NCI-H1092 (cell line): ENCODE results near the gene TNFSF4.
"Not testable (repeated sequence)": the region's sequence is repeated elsewhere in the genome, so short reads cannot be mapped to it uniquely, and the experiment has no call there.

Experiments used
- DNase-seq: peaks from one replicate; lab custom pipeline; 2025; lab: John Stamatoyannopoulos, UW

TNFSF4 gene

GRCh38 chr1:173164178-173164577 lies 43.0 kb downstream of the TNFSF4 start:
- DNase-seq: no peak

DNA sequence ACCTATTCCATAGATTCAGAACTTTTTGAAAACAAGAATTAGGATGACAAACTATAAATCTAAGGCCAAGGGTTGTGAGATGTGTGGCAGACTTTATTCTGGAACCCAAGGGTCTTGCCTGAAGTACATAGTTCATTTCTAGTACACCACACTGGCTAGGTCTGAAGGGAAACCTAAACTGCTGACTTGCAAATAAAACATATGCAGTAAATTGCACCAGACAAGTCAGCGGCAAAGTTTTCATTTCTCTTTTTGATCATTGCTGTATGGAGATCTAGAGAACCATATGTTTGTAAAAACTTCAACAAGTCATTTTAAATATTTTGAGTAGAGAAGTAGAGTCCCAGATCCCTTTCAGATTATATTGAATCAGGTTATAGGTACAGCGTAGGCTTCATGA lies 43.9 kb downstream of the TNFSF4 start:
- DNase-seq: no peak

DNA sequence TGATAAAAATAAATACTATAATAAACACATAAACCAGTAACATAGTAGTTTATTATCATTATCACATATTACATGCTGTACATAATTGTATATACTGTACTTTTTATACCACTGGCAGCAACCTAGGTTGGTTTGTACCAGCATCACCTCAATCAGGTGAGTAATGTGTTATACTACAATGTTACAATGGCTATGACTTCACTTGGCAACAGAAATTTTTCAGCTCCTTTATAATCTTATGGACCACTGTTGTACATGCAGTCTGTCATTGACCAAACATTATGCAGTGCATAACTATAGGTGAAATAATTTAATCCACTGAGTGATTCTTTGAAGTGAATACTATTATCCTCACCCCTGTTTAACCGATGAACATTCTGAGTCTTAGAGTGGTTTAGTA lies 44.5 kb downstream of the TNFSF4 start:
- DNase-seq: no peak

GRCh38 chr1:173161510-173162221 lies 45.5 kb downstream of the TNFSF4 start:
- no peak for DNase-seq

- not testable (repeated sequence) for DNase-seq
Measured at GRCh38 chr1:173153964-173154363, 53.2 kb downstream of the TNFSF4 start.

DNA sequence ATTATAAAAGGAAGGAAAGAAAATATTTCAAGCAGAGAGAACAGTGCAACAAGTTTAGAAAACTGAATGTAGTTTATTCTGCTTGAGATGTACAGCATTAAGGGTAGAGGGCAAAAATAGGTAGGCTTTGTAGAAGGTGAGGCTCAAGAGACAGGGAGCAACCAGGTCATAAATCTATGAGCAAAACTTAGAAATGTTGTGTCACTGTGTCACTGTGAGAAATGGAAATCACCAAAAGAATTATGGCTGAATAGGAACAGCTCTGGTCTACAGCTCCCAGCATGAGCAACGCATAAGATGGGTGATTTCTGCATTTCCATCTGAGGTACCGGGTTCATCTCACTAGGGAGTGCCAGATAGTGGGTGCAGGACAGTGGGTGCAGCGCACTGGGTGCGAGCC lies 53.6 kb downstream of the TNFSF4 start:
- no peak for DNase-seq

- no peak for DNase-seq
Measured at GRCh38 chr1:173152598-173152997, 54.5 kb downstream of the TNFSF4 start.

DNA sequence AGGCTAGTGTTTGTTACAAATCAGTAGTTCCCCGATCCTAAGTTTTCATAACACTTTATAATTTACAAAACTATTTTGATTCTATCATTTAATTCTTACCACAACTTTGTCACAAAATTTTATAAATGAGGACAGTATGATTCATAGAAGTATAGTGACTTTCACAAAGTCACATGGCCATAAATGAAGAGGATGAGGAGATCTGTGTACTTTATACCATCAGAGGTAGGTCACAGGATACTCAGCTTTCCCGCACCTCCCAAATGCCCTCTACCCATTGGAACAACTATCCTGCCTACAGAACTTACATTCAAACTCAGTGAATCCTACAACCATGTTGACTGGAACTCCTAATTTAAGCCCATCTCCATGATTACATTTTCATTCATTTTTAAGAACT lies 56.3 kb downstream of the TNFSF4 start:
- no peak for DNase-seq

DNA sequence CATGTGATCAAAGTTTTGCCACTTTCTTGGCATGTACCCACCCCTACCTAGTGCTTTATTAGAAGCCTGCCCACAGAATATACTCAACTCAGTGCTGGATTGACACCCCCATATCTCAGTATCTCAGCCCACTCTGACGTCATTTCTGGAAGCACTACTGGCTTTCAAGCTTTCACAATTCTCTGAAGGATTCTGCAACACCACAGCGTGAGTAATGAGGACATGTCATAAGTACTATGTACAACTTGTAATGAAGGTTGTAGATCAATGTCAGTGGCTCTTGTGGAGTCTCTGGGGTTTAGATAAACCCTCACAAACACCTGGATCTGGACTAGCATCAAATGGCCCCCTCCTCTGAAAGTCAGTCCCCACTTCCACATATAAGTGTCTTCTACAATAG lies 57.2 kb downstream of the TNFSF4 start:
- DNase-seq: no peak

DNA sequence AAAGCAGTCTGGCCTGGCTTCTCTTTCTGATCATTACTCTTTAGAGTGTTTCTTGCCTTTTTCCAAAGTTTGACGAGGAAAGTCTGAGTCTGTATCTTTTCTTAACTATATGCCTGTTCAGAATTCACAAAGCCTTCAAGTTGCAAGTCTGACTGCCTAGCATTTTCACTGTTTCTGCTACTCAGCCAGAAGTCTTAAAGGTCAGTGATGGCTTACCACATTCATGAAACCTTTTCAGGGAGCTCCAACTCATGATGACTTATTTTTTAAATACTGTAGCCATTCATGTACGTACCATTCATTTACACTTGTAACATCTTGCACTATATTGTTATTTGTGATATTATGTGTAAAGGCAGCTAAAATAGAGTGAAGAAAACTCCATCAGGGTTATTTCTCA lies 58.2 kb downstream of the TNFSF4 start:
- DNase-seq: no peak

- DNase-seq: no peak
Measured at GRCh38 chr1:173148545-173148944, 58.6 kb downstream of the TNFSF4 start.

- DNase-seq: no peak
Measured at GRCh38 chr1:173140733-173141132, 66.4 kb downstream of the TNFSF4 start.

GRCh38 chr1:173139706-173140105 lies 67.4 kb downstream of the TNFSF4 start:
- no peak for DNase-seq

DNA sequence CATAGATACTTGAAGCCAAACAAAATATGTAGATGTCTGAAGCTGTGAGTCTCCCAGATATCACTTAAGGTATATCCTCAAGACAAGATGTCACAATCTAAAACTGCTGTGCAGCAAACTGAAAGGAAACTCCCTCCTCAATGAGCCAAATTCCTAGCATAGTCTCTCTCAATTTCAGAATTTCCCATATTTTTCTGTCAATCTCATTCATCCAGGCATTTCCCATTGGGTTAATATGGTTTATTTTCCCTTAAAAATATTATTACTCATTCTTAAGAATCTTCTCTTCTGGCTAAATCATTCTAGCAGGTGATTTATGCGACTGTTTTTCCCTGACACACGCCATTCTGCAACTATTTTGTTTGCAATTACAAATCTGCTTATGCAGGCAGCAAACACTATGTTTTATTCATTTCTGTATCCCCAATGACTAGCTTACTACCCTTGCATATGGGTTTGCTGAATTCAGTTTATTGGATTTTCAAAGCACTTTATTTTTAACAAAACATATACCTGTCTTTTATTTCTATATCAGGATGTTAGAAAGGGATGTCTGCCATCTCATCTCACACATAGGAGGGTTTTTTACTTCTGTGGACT lies 69.9 kb downstream of the TNFSF4 start:
- DNase-seq: no peak

- no peak for DNase-seq
Measured at GRCh38 chr1:173134800-173135199, 72.3 kb downstream of the TNFSF4 start.

GRCh38 chr1:173134029-173134428 lies 73.1 kb downstream of the TNFSF4 start:
- DNase-seq: no peak
